GM12878 (cell line): ENCODE results near the gene MCCD1. TPM values are rescaled to one million over a fixed set of nuclear protein-coding genes. Genes with fewer than 3 reads are reported as not detected.

Source experiments
- ATAC-seq: fragments of 200-7000 bp; cut with Tn5 transposase; 3 replicates; pipeline ENCODE4 v1.9.1; 2020; ENCODE audit warnings: mild to moderate bottlenecking, moderate library complexity
- BruUV-seq: library from RNA; stranded (reverse); fragments of 400-500 nt; replicated peaks from 2 replicates; lab custom pipeline; 2021; lab: Mats Ljungman, UMichigan
- CTCF ChIA-PET: fragments of 300-600 bp; sonication (Branson Sonifier 250); formaldehyde crosslinking; extraction: SDS; loops from one replicate; lab custom pipeline; 2021; ENCODE audit warnings: inconsistent platforms; lab: Yijun Ruan, JAX
- POLR2A ChIA-PET: fragments of 350-600 bp; formaldehyde crosslinking; extraction: SDS; loops from one replicate; lab custom pipeline; 2021; ENCODE audit warnings: inconsistent platforms; lab: Charles Lee
- RAD21 ChIA-PET: fragments of 300-600 bp; sonication (Branson Sonifier 250); formaldehyde crosslinking; loops from one replicate; lab custom pipeline; 2023; ENCODE audit warnings: antibody characterized with exemption; ENCODE audit not compliant: unreplicated experiment; lab: Charles Lee
- SMC1A ChIA-PET: fragments of 300-600 bp; sonication (Branson Sonifier 250); formaldehyde crosslinking; loops from one replicate; lab custom pipeline; 2023; ENCODE audit not compliant: unreplicated experiment, uncharacterized antibody; lab: Charles Lee
- DNase-seq: peaks from one replicate; pipeline ENCODE4 v3.0.0-alpha.2; 2011; ENCODE audit warnings: low read depth, low spot score
- FAIRE-seq: peaks from 3 replicates; lab custom pipeline; 2011; peaks lifted over from hg19 to GRCh38; lab: Jason Lieb, UNC
- H2AFZ ChIP-seq: 2 replicates; pipeline ENCODE4 v1.6.0; 2011; ENCODE audit warnings: low read depth, low read length, control low read depth; ENCODE audit not compliant: control insufficient read depth
- H3K27ac ChIP-seq: 2 replicates; pipeline ENCODE4 v1.5.1; 2011; ENCODE audit warnings: control low read depth; ENCODE audit not compliant: control insufficient read depth, insufficient read depth
- H3K27me3 ChIP-seq, 2 experiments: replicated peaks in 1 of 2; 2 replicates each; pipeline versions ENCODE4 v1.6.0 to v1.6.1; 2011; ENCODE audit warnings: low read length in 1 of 2; ENCODE audit not compliant: control insufficient read depth in 2 of 2, insufficient read depth in 2 of 2
- H3K36me3 ChIP-seq, 2 experiments: 2 replicates each; pipeline ENCODE4 v1.5.1; 2011; ENCODE audit warnings: low read length in 1 of 2; ENCODE audit not compliant: control insufficient read depth in 2 of 2, insufficient read depth in 2 of 2
- H3K4me1 ChIP-seq: 2 replicates; pipeline ENCODE4 v1.6.1; 2011; ENCODE audit warnings: mild to moderate bottlenecking, low read length, moderate library complexity, mixed read lengths; ENCODE audit not compliant: control insufficient read depth, insufficient read depth
- H3K4me2 ChIP-seq: 2 replicates; pipeline ENCODE4 v1.6.0; 2011; ENCODE audit warnings: control low read depth; ENCODE audit not compliant: control insufficient read depth, insufficient read depth
- H3K4me3 ChIP-seq: fragments of 200-600 bp; sonication (generic); 2 replicates; pipeline ENCODE4 v1.5.1; 2016
- H3K79me2 ChIP-seq: 2 replicates; pipeline ENCODE4 v1.6.0; 2011; ENCODE audit warnings: low read length; ENCODE audit not compliant: control insufficient read depth, insufficient read depth
- H3K9ac ChIP-seq: 2 replicates; pipeline ENCODE4 v1.8.0; 2011; ENCODE audit warnings: low read length, control low read depth, mixed read lengths; ENCODE audit not compliant: control insufficient read depth, insufficient read depth
- H3K9me3 ChIP-seq: replicated peaks from 3 replicates; pipeline ENCODE4 v1.5.1; 2011; ENCODE audit warnings: mild to moderate bottlenecking, low read length; ENCODE audit not compliant: control insufficient read depth, insufficient read depth
- H4K20me1 ChIP-seq: 2 replicates; pipeline ENCODE4 v1.6.0; 2011; ENCODE audit not compliant: control insufficient read depth, insufficient read depth
- BMI1 ChIP-seq: fragments of 450-650 bp; IDR thresholded peaks from 2 replicates; pipeline ENCODE4 v1.6.1; 2016; ENCODE audit warnings: mild to moderate bottlenecking, moderate library complexity, borderline replicate concordance
- IKZF1 ChIP-seq: fragments of 450-650 bp; conservative IDR thresholded peaks from 2 replicates; pipeline ENCODE4 v1.6.1; 2017; ENCODE audit warnings: antibody characterized with exemption, mild to moderate bottlenecking
- KLF5 ChIP-seq: fragments of 450-650 bp; IDR thresholded peaks from 2 replicates; pipeline ENCODE4 v1.6.1; 2014; ENCODE audit warnings: mild to moderate bottlenecking; ENCODE audit not compliant: partially characterized antibody
- NFIC ChIP-seq: IDR thresholded peaks from 2 replicates; pipeline ENCODE4 v1.6.1; 2012; ENCODE audit warnings: low read depth, mild to moderate bottlenecking, inconsistent platforms, low read length, moderate library complexity
- POLR2A ChIP-seq: IDR thresholded peaks from 2 replicates; pipeline ENCODE4 v1.6.1; 2011; ENCODE audit warnings: low read depth, mild to moderate bottlenecking, low read length
- POLR2AphosphoS2 ChIP-seq: IDR thresholded peaks from 2 replicates; pipeline ENCODE4 v1.6.1; 2011; ENCODE audit warnings: low read depth, mild to moderate bottlenecking, low read length, improper control_type of control experiment, moderate library complexity
- POLR2AphosphoS5 ChIP-seq: IDR thresholded peaks from 2 replicates; pipeline ENCODE4 v1.6.1; 2011; ENCODE audit warnings: mild to moderate bottlenecking, low read length, inconsistent platforms
- POU2F2 ChIP-seq: IDR thresholded peaks from 3 replicates; pipeline ENCODE4 v1.6.1; 2011; ENCODE audit warnings: low read depth, mild to moderate bottlenecking, low read length, borderline replicate concordance
- RB1 ChIP-seq: fragments of 450-650 bp; formaldehyde crosslinking; IDR thresholded peaks from 2 replicates; pipeline ENCODE4 v1.6.1; 2017; ENCODE audit warnings: mild to moderate bottlenecking, borderline replicate concordance
- SIN3A ChIP-seq: IDR thresholded peaks from 2 replicates; pipeline ENCODE4 v1.6.1; 2012; ENCODE audit warnings: low read depth, low read length, improper control_type of control experiment
- ZNF622 ChIP-seq: fragments of 450-650 bp; IDR thresholded peaks from 2 replicates; pipeline ENCODE4 v1.6.1; 2017; ENCODE audit warnings: mild to moderate bottlenecking, inconsistent platforms
- WGBS: methylation state at CpG from one replicate; pipeline ENCODE4 v1.1.6; 2016; ENCODE audit warnings: low lambda C conversion rate; ENCODE audit not compliant: insufficient replicate concordance, insufficient coverage; ENCODE audit errors: missing lambda C conversion rate; 5-methylcytosine and 5-hydroxymethylcytosine counted together
- in situ Hi-C: fragments of 300-500 bp; cut with MboI; formaldehyde crosslinking; loops from 9 replicates; pipeline ENCODE4 v1.14.3; 2018; ENCODE audit warnings: mixed read lengths
- intact Hi-C: fragments of 100-400 bp; cut with micrococcal nuclease; formaldehyde crosslinking; loops from one replicate; pipeline ENCODE4 v1.14.2; 2022; ENCODE audit not compliant: unreplicated experiment
- polyA plus RNA-seq, 11 experiments: library from polyadenylated mRNA; depleted of rRNA in 4 of 11; unstranded in 6 of 11; stranded (reverse) in 5 of 11; fragments of >200 nt; fragmentation: Nextera tagmentation in 4 of 11; fragmentation: Illumina TruSeq in 1 of 11; extraction: Ambion mirVana in 4 of 11; extraction: Trizol in 1 of 11; gene quantifications; 1 replicate in 1 of 11; 2 replicates in 10 of 11; pipeline versions ENCODE4 v1.2.1 to v1.2.3, GENCODE V29; 2011 to 2016; ENCODE audit warnings: inconsistent platforms in 2 of 11, missing spikeins in 2 of 11, low read depth in 1 of 11
- total RNA-seq, 4 experiments: library from RNA; depleted of rRNA in 3 of 4; stranded (reverse); fragments of >200 nt in 3 of 4; fragmentation: Illumina TruSeq in 1 of 4; extraction: Trizol in 1 of 4; gene quantifications; 2 replicates each; pipeline versions ENCODE4 v1.2.1 to v1.2.3, GENCODE V29; 2013 to 2021
- TF ChIP-seq, protein P1 (sequence below): IDR thresholded peaks from 2 replicates; pipeline ENCODE4 v1.6.1; 2011; ENCODE audit warnings: low read depth, low read length, improper control_type of control experiment, borderline replicate concordance
- TF ChIP-seq, protein P2 (sequence below): fragments of 450-650 bp; formaldehyde crosslinking; IDR thresholded peaks from 2 replicates; pipeline ENCODE4 v1.5.0; 2022; ENCODE audit warnings: mild to moderate bottlenecking, missing genetic modification characterization
- TF ChIP-seq, protein P3 (sequence below): IDR thresholded peaks from 2 replicates; pipeline ENCODE4 v1.6.1; 2012; ENCODE audit warnings: mild to moderate bottlenecking, low read depth, low read length

Gene MCCD1
- total and polyA plus RNA-seq, 10 of the 15 experiments (the other 5 are each of a cell fraction or from before 2014, with no cell fraction given), result not detected

DNA sequence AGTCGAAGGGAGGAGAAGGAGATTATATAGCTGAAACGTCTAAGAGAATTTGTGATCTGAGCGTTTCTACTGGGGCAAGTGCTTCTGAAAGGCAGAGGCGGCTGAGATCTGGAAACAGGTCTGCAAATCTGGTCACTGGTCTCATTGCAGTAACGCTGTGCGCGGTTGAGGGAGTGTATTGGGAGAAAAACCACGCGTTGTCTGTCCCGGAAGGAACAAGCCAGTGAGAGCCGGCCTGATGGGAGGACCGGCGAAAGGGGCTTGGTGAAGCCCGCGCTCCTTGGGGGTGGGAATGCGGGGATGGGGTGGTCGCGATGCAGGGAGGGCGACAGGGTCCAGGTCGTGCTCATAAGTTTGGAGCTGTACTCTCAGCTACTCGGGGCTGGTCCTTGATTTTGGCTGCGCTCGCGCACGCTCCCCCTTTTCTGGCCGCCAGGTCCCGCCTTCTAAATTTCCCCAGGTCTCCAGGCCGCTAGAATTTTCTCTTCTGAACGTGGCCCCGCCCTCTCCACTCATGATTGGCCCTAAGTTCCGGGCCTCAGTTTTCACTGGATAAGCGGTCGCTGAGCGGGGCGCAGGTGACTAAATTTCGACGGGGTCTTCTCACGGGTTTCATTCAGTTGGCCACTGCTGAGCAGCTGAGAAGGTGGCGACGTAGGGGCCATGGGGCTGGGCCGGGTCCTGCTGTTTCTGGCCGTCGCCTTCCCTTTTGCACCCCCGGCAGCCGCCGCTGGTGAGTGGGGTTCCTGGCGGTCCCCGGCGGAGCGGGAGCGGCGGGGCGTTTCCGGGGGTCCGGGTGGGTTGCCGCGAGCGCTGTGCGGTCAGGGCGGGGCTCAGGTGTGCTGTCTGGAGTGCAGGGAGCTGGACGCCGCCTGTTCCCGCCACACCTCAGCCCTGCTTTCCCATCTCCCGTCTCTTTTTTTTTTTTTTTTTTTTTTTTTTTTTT, 31.0 kb upstream of the MCCD1 start, which contains the start of gene MICB:
Gene MICB (plus strand): TSS at position 615 of the 946 bp plus-strand sequence. CDS start 49 bp downstream, at position 664.
- Histone ChIP-seq H3K9ac (peak within 1 kb of the TSS; percentile 55; the same call in 1 of the 2 replicates), H3K4me3 (peak within 1 kb of the TSS; percentile 76), H4K20me1 (no peaks in the 10 kb centered on the region), H3K79me2 (peaks cover 88% of the 10 kb centered on the region), H3K9me3 (no peaks in the 10 kb centered on the region), H3K4me1 (0 out of 2 replicates have a peak, but pooled peaks cover 2% of the 10 kb centered on the region), H3K36me3 (no peaks in the 10 kb centered on the region), H3K27ac (peak within 1 kb of the TSS; percentile 30), H3K4me2 (peak within 1 kb of the TSS; percentile 72), H2AFZ (peak within 1 kb of the TSS; percentile 67), H3K27me3 (no peaks in the 10 kb centered on the region)
- ATAC-seq (peak; percentile 75), FAIRE-seq (peak; percentile 86), DNase-seq (peak; percentile 46)
- intact Hi-C loops (loop anchor here (2.0 to 5.0 kb wide), 2 partner anchors 119 to 155 kb away; partner anchors contain the start of genes AIF1 and BAG6), in situ Hi-C loops (no loop called here)
- ChIA-PET RAD21 (interaction anchor here (1.4 to 6.4 kb wide), 3 partner anchors 43 to 155 kb away, joined by 3 to 72 read pairs (median 66); partner anchors contain the start of genes BAG6 and DDX39B), SMC1A (interaction anchor here (0.5 to 6.5 kb wide), 7 partner anchors 43 to 160 kb away, joined by 3 to 63 read pairs (median 3); partner anchors contain the start of gene DDX39B), POLR2A (interaction anchor here (0.5 to 4.8 kb wide), 9 partner anchors 11 to 332 kb away, joined by 3 to 56 read pairs (median 4); partner anchors contain the start of genes ATP6V1G2, DDX39B and NCR3), CTCF (interaction anchor here (0.5 to 7.0 kb wide), 9 partner anchors 20 to 241 kb away, joined by 3 to 100 read pairs (median 3); partner anchors contain the start of gene DDX39B)
- no TSS peak for BruUV-seq
- under 1% methylated on average over 53 of the region's 64 CpGs for WGBS
- peak; percentile 36; the same call in 1 of the 2 replicates for TF ChIP-seq POLR2AphosphoS2
- TF ChIP-seq, protein P1, sequence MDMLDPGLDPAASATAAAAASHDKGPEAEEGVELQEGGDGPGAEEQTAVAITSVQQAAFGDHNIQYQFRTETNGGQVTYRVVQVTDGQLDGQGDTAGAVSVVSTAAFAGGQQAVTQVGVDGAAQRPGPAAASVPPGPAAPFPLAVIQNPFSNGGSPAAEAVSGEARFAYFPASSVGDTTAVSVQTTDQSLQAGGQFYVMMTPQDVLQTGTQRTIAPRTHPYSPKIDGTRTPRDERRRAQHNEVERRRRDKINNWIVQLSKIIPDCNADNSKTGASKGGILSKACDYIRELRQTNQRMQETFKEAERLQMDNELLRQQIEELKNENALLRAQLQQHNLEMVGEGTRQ, result no peak
- peak; percentile 93 for TF ChIP-seq KLF5
- TF ChIP-seq, protein P2, sequence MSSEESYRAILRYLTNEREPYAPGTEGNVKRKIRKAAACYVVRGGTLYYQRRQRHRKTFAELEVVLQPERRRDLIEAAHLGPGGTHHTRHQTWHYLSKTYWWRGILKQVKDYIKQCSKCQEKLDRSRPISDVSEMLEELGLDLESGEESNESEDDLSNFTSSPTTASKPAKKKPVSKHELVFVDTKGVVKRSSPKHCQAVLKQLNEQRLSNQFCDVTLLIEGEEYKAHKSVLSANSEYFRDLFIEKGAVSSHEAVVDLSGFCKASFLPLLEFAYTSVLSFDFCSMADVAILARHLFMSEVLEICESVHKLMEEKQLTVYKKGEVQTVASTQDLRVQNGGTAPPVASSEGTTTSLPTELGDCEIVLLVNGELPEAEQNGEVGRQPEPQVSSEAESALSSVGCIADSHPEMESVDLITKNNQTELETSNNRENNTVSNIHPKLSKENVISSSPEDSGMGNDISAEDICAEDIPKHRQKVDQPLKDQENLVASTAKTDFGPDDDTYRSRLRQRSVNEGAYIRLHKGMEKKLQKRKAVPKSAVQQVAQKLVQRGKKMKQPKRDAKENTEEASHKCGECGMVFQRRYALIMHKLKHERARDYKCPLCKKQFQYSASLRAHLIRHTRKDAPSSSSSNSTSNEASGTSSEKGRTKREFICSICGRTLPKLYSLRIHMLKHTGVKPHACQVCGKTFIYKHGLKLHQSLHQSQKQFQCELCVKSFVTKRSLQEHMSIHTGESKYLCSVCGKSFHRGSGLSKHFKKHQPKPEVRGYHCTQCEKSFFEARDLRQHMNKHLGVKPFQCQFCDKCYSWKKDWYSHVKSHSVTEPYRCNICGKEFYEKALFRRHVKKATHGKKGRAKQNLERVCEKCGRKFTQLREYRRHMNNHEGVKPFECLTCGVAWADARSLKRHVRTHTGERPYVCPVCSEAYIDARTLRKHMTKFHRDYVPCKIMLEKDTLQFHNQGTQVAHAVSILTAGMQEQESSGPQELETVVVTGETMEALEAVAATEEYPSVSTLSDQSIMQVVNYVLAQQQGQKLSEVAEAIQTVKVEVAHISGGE, result no peak
- TF ChIP-seq ZNF622, result no peak
- no peak for TF ChIP-seq NFIC
- TF ChIP-seq IKZF1, result peak; percentile 58
- peak; percentile 71 for TF ChIP-seq POLR2A
- TF ChIP-seq, protein P3, sequence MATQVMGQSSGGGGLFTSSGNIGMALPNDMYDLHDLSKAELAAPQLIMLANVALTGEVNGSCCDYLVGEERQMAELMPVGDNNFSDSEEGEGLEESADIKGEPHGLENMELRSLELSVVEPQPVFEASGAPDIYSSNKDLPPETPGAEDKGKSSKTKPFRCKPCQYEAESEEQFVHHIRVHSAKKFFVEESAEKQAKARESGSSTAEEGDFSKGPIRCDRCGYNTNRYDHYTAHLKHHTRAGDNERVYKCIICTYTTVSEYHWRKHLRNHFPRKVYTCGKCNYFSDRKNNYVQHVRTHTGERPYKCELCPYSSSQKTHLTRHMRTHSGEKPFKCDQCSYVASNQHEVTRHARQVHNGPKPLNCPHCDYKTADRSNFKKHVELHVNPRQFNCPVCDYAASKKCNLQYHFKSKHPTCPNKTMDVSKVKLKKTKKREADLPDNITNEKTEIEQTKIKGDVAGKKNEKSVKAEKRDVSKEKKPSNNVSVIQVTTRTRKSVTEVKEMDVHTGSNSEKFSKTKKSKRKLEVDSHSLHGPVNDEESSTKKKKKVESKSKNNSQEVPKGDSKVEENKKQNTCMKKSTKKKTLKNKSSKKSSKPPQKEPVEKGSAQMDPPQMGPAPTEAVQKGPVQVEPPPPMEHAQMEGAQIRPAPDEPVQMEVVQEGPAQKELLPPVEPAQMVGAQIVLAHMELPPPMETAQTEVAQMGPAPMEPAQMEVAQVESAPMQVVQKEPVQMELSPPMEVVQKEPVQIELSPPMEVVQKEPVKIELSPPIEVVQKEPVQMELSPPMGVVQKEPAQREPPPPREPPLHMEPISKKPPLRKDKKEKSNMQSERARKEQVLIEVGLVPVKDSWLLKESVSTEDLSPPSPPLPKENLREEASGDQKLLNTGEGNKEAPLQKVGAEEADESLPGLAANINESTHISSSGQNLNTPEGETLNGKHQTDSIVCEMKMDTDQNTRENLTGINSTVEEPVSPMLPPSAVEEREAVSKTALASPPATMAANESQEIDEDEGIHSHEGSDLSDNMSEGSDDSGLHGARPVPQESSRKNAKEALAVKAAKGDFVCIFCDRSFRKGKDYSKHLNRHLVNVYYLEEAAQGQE, result no peak
- peak; percentile 56; the same call in 1 of the 2 replicates for TF ChIP-seq POLR2AphosphoS5
- TF ChIP-seq SIN3A, result no peak
- TF ChIP-seq RB1, result peak; percentile 62; the same call in 1 of the 2 replicates
- TF ChIP-seq BMI1, result no peak
- peak; percentile 3; the same call in 1 of the 3 replicates for TF ChIP-seq POU2F2
